VCaP (cell line): ENCODE data around the gene TMEM108.

Experiments used
- H3K27ac ChIP-seq: fragments of 450-650 bp; 2 replicates; pipeline ENCODE4 v1.5.1; 2017
- CTCF ChIP-seq: fragments of 450-650 bp; conservative IDR thresholded peaks from 2 replicates; pipeline ENCODE4 v1.5.1; 2017; ENCODE audit warnings: mild to moderate bottlenecking, moderate library complexity

TMEM108 gene

GRCh38 chr3:133189893-133190292, 151.7 kb downstream of the TMEM108 start:
- TF ChIP-seq CTCF, result no peak
- no peak overlapping the region for H3K27ac ChIP-seq

GRCh38 chr3:133191818-133192217, 153.6 kb downstream of the TMEM108 start:
- H3K27ac ChIP-seq, result no peak overlapping the region
- TF ChIP-seq CTCF, result no peak

- no peak for TF ChIP-seq CTCF
Observed at GRCh38 chr3:133192363-133192945, 154.3 kb downstream of the TMEM108 start.

GRCh38 chr3:133192967-133193366, 154.8 kb downstream of the TMEM108 start:
- H3K27ac ChIP-seq, result no peak overlapping the region
- TF ChIP-seq CTCF, result no peak

More at GRCh38 chr3:133192363-133192945, 154.3 kb downstream of the TMEM108 start:
- no peak overlapping the region for H3K27ac ChIP-seq

GRCh38 chr3:133196527-133196926, 158.3 kb downstream of the TMEM108 start:
- TF ChIP-seq CTCF, result no peak
- no peak overlapping the region for H3K27ac ChIP-seq

- no peak overlapping the region for H3K27ac ChIP-seq
- TF ChIP-seq CTCF, result no peak
Observed at GRCh38 chr3:133197619-133198018, 159.4 kb downstream of the TMEM108 start.

- no peak overlapping the region for H3K27ac ChIP-seq
- no peak for TF ChIP-seq CTCF
Observed at GRCh38 chr3:133206921-133207320, 168.7 kb downstream of the TMEM108 start.
